Loucy (cell line): Measurements from ENCODE around the gene HEXD.

Experiments
- H2AFZ ChIP-seq: fragments of 200-600 bp; sonication (generic); 2 replicates; pipeline ENCODE4 v1.6.0; 2016; ENCODE audit warnings: antibody characterized with exemption, mild to moderate bottlenecking, low read length, moderate library complexity
- H3F3A ChIP-seq: fragments of 200-600 bp; 2 replicates; pipeline ENCODE4 v1.6.0; 2016; ENCODE audit warnings: antibody characterized with exemption, low read depth, mild to moderate bottlenecking
- H3K27me3 ChIP-seq: fragments of 200-600 bp; sonication (generic); 2 replicates; pipeline ENCODE4 v1.6.1; 2014; ENCODE audit warnings: low read length, mild to moderate bottlenecking; ENCODE audit not compliant: insufficient read depth, poor library complexity, severe bottlenecking
- H3K36me3 ChIP-seq: fragments of 200-600 bp; sonication (generic); 2 replicates; pipeline ENCODE4 v1.6.1; 2016; ENCODE audit warnings: low read length; ENCODE audit not compliant: insufficient read depth
- H3K4me1 ChIP-seq: fragments of 200-600 bp; sonication (generic); 2 replicates; pipeline ENCODE4 v1.5.1; 2014; ENCODE audit warnings: low read length, mild to moderate bottlenecking; ENCODE audit not compliant: insufficient read depth, poor library complexity, severe bottlenecking
- H3K4me2 ChIP-seq: fragments of 200-600 bp; sonication (generic); 2 replicates; pipeline ENCODE4 v1.6.0; 2014; ENCODE audit warnings: antibody characterized with exemption, low read length, low read depth, mild to moderate bottlenecking; ENCODE audit not compliant: poor library complexity, severe bottlenecking
- H3K4me3 ChIP-seq: fragments of 200-600 bp; sonication (generic); 2 replicates; pipeline ENCODE4 v1.5.1; 2014; ENCODE audit warnings: low read length, mild to moderate bottlenecking, mixed read lengths; ENCODE audit not compliant: poor library complexity, severe bottlenecking
- H3K79me2 ChIP-seq: fragments of 200-600 bp; sonication (generic); 2 replicates; pipeline ENCODE4 v1.6.1; 2014; ENCODE audit warnings: low read length; ENCODE audit not compliant: insufficient read depth
- H3K9ac ChIP-seq: fragments of 200-600 bp; sonication (generic); 2 replicates; pipeline ENCODE4 v1.6.0; 2014; ENCODE audit warnings: mild to moderate bottlenecking, low read depth, low read length, moderate library complexity; ENCODE audit not compliant: poor library complexity, severe bottlenecking
- H3K9me2 ChIP-seq: fragments of 200-600 bp; sonication (generic); replicated peaks from 2 replicates; pipeline ENCODE4 v1.6.1; 2016; ENCODE audit warnings: low read depth, low read length, mixed read lengths
- H3K9me3 ChIP-seq: fragments of 200-600 bp; sonication (generic); 2 replicates; pipeline ENCODE4 v1.6.1; 2014; ENCODE audit warnings: mild to moderate bottlenecking, antibody characterized with exemption, low read length, low read depth; ENCODE audit not compliant: insufficient read depth
- H4K20me1 ChIP-seq: fragments of 200-600 bp; sonication (generic); 2 replicates; pipeline ENCODE4 v1.6.0; 2014; ENCODE audit warnings: antibody characterized with exemption, low read length, mild to moderate bottlenecking; ENCODE audit not compliant: insufficient read depth, poor library complexity, severe bottlenecking
- CTCF ChIP-seq: fragments of 200-600 bp; sonication (generic); conservative IDR thresholded peaks from 2 replicates; pipeline ENCODE4 v1.5.1; 2014; ENCODE audit warnings: mild to moderate bottlenecking, antibody characterized with exemption, low read length
- EZH2phosphoT487 ChIP-seq: fragments of 200-600 bp; IDR thresholded peaks from 2 replicates; pipeline ENCODE4 v1.6.1; 2018; ENCODE audit warnings: antibody characterized with exemption, mild to moderate bottlenecking, moderate library complexity, borderline replicate concordance

The HEXD gene

GRCh38 chr17:82439194-82439828 lies 21.2 kb downstream of the HEXD start:
- Histone ChIP-seq H3K9me2 (no peaks in the 10 kb centered on the region), H3K79me2 (0 out of 2 replicates have a peak, but pooled peaks cover 2% of the 10 kb centered on the region), H3K4me3 (no peak overlapping the region), H3K4me2 (no peak overlapping the region), H3K9me3 (no peaks in the 10 kb centered on the region), H3K27me3 (no peaks in the 10 kb centered on the region), H3K4me1 (peaks cover 16% of the 10 kb centered on the region), H3K36me3 (peaks cover 20% of the 10 kb centered on the region; the same call in 1 of the 2 replicates), H4K20me1 (peaks cover 10% of the 10 kb centered on the region), H2AFZ (no peak overlapping the region), H3F3A (no peaks in the 10 kb centered on the region; the same call in 1 of the 2 replicates), H3K9ac (no peak overlapping the region)
- TF ChIP-seq EZH2phosphoT487: no peak
- TF ChIP-seq CTCF: no peak

GRCh38 chr17:82439829-82440365 lies 21.8 kb downstream of the HEXD start:
- no peak overlapping the region for H2AFZ ChIP-seq
- no peaks in the 10 kb centered on the region for H3K27me3 ChIP-seq
- no peak overlapping the region for H3K4me3 ChIP-seq
- H3K79me2 ChIP-seq: peaks cover 4% of the 10 kb centered on the region; the same call in 1 of the 2 replicates
- H3K4me2 ChIP-seq: no peak overlapping the region
- H3F3A ChIP-seq: no peaks in the 10 kb centered on the region; the same call in 1 of the 2 replicates
- no peaks in the 10 kb centered on the region for H3K9me2 ChIP-seq
- peaks cover 10% of the 10 kb centered on the region for H4K20me1 ChIP-seq
- no peak for TF ChIP-seq CTCF
- TF ChIP-seq EZH2phosphoT487: no peak
- no peak overlapping the region for H3K9ac ChIP-seq
- H3K36me3 ChIP-seq: peaks cover 23% of the 10 kb centered on the region; the same call in 1 of the 2 replicates
- peaks cover 12% of the 10 kb centered on the region for H3K4me1 ChIP-seq
- no peaks in the 10 kb centered on the region for H3K9me3 ChIP-seq

- H3K79me2 ChIP-seq: peaks cover 11% of the 10 kb centered on the region; the same call in 1 of the 2 replicates
- no peak overlapping the region for H3K9ac ChIP-seq
- H3K4me2 ChIP-seq: no peak overlapping the region
- no peak overlapping the region for H3K4me3 ChIP-seq
- TF ChIP-seq CTCF (no peak), EZH2phosphoT487 (no peak)
- peaks cover 11% of the 10 kb centered on the region for H4K20me1 ChIP-seq
- no peaks in the 10 kb centered on the region for H3K27me3 ChIP-seq
- H3K36me3 ChIP-seq: peaks cover 23% of the 10 kb centered on the region; the same call in 1 of the 2 replicates
- no peaks in the 10 kb centered on the region; the same call in 1 of the 2 replicates for H3F3A ChIP-seq
- no peaks in the 10 kb centered on the region for H3K9me2 ChIP-seq
- no peaks in the 10 kb centered on the region for H3K9me3 ChIP-seq
- H3K4me1 ChIP-seq: peaks cover 7% of the 10 kb centered on the region
- no peak overlapping the region for H2AFZ ChIP-seq
Measured at GRCh38 chr17:82440469-82440981, 22.4 kb downstream of the HEXD start.
